HG03521 (cell line): ENCODE data around the gene RSU1.

Source experiments
- ATAC-seq: cut with Tn5 transposase; IDR thresholded peaks from one replicate; pipeline ENCODE4 v1.9.1; 2021; ENCODE audit warnings: mild to moderate bottlenecking, moderate library complexity; ENCODE audit not compliant: unreplicated experiment

RSU1 gene

DNA sequence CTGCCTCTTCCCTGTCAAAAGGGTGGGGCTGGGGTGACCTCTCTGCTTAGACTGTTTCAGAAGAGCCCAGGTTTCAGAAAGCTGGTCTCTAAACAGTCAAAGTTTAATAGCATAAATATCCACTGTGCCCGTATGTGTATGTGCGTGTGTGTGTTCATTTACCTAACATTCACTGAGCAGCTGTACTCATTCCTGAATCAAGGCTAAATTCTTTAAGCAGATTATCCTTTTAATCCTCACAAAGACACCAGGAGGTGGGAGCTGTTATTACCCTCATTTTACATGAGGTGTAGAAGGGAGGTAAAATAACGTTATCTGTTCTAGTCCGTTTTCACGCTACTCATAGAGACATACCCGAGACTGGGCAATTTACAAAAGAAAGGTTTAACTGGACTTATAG, 72.2 kb downstream of the RSU1 start:
- no peak for ATAC-seq

DNA sequence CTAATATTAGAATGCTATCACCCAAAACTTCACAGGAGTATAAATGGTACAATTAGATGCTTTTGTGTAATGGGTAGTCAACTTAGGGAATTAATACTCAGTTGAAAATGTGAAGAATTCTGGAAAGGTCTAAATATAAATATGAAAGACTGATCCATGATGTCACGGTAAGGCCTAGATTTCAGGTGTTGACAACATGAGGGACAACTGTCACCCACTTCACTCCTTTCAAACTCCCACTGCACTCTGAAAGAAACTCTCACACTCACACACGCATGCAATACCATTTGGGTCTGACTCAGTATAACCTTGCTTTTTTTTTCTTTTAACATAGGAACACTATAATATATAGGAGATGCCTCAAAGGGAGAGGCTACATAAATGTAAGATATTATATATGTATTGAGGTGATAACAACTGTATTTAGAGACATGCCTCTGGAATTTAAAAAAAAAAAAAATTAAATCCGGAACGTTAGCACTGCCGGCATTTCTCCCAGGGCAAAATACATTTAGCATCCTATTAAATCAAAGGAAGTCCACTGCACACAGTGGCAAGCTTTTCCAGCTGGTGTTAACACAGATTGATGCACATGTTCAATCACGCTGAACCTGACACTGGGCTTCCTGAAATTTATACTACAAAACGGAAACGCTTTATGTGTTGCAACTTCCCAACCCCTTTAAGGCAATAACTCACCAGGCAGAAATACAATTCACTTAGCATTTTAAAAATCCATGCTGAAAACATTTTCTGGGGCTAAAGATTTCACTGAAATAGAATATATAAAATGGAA, 74.9 kb downstream of the RSU1 start:
- ATAC-seq = no peak

DNA sequence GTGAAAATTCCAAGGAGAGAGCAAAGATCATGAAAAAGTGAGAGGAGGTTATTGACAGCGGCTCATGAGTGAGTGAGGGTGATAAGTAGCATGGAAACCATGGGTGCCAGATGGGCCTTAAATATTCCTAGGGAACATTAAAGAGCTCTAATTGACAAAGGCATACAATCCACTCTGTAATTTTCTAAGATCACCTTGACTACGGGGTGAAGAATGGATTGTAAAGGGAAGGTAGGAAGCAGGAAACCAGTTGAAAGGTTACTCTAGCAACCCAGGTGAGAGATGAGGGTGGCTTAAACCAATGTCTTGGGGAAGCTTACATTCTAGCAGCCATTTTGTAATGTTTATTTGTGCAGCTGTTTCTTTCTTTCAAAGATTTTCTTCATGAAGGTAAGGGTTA, 75.7 kb downstream of the RSU1 start:
- ATAC-seq = no peak

DNA sequence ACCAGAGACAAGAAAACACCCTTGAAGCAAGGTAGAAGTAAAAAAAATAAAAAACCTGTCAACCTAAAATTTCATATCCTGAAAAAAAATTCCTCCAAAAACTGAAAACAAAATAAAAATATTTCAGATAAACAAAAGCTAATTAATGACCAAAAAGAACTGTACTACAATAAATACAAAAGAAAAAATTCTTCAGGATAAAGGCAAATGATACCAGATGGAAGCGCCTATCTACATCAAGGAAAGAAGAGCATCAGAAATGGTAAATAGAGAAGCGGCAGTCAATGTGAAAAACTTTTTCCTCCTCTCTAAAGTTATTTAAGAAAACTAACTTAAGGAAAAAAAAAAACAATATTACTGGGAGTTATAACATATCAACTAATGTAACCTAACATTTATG, 79.8 kb downstream of the RSU1 start:
- ATAC-seq = no peak

DNA sequence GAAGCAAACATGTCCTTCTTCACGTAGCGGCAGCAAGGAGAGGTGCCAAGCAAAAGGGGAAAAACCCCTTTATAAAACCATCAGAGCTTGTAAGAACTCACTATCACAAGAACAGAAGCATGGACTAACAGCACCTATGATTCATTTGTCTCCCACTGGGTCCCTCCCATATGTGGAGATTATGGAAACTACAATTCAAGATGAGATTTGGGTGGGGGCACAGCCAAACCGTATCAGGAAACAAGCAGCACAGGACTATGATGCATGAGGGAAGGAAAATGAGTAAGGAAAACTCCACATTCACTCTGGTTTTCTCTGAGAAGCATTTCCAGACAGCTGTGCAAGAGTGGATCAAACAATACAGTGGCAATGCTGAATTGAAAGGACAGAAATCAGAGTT, 81.6 kb downstream of the RSU1 start:
- no peak for ATAC-seq

DNA sequence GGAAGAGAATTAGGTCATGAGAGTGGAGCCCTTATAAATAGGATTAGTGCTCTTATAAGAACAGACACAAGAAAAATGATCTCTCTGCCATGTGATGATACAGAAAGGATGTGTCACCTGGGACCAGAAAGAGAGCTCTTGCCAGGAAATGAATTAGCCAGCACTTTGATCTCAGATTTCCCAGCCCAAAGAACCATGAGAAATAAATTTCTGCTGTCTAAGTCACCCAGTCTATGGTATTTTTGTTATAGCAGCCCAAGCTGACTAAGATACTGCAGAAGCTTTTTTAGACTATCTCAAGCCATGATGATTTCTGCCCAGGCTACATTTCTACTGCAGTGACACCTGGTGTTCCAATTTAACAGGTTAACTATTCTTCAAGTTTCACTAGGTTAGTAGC, 84.8 kb downstream of the RSU1 start:
- no peak for ATAC-seq

DNA sequence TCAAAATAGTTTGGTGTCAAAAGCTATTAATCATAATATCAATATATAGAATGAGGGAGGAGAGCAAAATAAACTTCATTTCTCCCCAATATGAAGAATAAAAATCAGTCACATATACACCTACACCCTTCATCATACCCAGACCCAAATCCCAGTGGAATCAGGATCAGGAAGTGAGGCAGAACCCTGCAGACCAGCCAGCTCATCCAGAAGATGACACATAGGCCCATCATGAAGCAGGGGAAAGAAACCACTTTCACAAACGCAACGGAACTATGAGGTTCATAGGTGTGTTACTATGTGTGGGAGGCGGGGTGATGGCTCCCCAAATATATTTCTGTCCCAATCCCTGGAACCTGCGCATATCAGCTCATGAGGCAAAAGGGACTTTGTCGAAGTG, 89.0 kb downstream of the RSU1 start:
- no peak for ATAC-seq

DNA sequence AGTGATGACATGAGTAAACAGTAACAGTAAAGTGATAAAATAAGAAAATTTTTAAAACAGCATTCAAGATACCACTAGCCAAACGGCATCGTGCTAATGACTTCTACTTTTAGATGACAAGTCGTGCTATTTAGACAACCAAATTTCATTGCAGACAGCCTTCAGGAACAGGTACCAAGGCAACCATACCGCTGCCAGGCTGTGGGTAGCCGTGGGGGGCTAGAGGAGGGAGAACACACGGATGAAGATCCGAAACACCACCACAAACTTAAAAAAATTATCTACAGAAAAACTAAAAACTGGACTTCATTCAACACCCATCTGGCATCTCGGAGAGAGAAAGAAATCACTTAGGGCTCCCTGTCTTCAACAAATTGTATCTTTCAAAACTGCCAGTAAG, 89.6 kb downstream of the RSU1 start:
- no peak for ATAC-seq

DNA sequence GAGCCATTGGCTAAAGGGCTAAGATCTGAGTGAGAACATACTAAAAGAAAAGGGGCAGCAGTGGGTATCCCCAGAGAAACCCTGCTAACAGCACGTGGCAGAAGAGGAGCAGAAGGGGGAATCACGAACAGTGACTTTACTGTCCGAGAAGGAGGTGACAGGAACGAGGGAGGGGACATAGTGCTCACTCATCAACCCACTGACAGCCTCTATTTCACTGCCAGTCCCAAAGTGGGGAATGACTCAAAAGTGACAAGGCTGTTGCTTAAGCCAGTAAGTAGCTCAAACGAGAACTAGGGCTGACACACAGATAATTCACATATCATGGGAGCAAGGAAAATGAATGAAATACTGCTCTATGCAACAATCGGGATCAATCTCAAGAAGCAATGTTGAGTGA, 92.7 kb downstream of the RSU1 start:
- ATAC-seq = no peak

DNA sequence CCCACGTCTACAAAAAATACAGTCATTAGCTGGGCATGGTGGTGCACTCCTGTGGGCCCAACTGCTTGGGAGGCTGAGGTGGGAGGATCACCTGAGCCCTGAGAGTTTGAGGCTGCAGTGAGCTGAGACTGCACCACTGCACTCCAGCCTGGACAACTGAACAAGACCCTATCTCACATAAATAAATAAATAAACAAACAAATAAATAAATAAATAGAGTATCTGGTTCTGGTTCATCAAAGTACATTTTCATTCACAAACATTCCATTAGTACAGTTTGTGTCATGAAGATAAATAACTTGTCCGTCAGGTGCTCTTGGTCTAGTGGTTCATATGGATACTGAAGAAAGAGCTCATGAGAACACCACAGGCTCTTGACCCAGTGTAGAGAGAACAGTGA, 96.4 kb downstream of the RSU1 start:
- ATAC-seq = no peak

DNA sequence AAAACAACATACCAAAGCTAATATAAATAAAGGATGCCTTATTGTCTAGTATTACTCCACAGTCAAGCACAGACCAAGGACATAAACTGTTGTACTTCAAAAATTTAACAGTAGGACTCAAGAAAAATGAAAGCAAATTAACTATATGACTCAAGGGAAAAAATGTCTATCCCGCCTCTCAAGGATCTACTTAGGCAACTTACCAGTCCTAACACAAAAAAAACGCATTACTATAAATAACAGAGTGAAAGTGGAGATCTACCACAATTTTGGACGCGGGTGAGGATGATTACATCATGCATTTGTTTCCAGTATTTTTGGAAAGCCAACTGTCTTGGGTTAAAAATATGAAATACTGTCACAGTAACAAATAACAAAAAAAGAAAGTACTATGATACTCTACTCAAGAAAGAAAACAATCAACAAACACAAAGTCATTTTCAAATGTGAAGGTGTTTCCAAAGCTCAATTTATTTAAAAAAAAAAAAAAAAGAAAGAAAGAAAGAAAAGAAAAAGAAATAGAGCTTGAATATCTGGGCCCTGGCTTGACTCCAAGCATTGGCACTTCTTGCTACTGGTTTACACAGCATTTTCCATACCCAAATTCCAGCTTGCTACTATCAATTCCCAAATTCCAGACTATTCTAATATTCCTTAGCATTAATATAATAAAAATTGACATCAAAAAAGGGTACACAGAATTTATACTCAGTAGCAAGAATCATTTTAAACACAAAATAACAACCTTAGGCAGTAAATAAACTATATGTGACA, 99.4 kb downstream of the RSU1 start:
- ATAC-seq = no peak

DNA sequence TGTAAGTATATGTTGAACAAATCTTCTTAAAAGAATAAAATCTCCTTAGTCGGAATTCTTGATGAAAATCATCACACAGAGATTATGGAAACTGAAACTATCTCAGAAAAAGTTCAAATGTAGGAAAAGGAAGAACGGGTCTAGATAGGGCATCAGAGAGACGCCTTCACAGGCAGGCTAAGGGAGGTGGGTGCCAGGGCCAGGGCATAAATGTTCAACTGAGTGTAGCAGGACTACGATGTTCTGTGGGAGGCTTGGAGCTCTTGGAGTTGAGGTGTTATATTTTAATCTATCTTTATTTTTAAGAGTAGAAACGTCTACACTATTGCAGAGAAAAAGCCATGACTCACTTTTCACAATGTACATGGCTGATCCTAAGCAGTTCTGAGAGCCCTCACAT, 101.2 kb downstream of the RSU1 start:
- no peak for ATAC-seq

DNA sequence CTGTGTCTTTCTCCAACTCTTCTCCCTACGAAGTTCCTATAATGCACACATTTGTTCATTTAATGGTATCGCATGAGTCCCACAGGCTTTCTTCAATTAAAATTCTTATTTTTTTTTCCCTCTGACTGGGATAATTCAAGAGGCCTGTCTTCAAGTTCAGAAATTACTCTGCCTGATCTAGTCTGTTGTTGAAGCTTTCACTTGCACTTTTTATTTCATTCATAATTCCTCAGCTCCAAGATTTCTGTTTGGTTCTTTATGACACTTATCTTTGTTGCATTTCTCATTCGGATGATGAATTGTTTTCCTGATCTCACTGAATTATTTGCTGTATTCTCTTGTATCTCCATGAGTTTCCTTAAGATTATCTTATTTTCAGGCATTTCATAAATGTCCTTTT, 103.9 kb downstream of the RSU1 start:
- ATAC-seq = no peak

DNA sequence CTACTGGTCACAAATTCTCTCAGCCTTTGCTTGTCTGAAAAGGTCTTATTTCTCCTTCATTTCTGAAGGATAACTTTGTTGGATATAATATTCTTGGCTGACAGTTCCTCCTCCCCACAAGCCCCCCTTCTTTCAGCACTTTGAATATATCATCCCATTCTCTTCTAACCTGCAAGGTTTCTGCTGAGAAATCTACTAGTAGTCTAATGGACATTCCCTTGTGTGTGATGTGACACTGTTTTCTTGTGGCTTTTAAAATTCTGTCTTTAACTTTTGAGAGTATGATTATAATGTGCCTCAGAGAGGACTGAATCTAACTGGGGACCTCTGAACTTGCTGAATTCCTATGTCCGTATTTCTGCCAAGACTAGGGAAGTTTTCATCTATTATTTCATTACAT, 104.3 kb downstream of the RSU1 start:
- no peak for ATAC-seq

DNA sequence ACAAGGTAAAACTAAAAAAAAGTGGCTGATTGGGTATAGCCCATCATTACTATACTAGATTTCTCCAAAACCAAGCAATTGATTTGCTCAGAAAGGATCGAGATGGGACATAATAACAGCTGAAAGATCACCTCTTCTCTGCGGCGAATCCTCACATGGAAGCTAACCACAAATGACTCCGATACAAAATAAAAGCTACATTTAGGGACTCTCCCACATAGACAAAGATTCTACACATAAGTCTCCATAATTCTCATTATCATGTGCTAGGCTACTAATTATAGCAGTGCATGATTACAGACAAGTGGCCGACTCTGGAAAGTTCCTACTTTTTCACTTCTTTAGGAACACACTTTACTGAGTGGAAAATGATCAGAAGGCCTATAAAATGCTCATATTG, 116.9 kb downstream of the RSU1 start:
- no peak for ATAC-seq

DNA sequence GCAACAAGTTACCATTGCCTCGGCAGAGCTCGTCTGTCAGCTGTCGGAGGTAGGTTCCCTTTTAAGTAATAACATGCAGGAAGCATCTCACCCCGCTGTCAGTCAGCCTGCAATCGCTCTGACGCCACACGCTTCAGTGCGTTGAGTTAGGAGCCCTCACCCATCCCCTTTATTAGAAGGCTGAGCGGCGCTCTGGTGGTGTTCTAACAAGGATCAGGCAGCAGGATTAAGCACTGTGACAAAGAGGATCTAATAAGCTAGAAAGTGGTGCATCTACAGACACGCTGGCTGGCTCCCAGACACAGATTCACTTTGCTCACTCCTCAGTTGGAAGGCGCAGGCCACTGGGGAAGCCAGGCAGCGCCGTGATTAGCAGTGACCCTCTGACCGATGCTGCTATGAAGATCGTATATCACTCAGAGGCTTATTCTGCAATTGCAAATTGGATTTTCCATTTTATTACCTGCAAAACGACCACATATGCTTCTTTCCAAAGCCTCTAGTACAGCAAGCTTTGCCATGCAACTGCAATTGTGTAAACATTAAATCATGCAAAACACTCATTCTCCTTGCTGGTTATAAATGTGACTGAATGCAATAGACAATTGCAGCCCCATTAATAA, 117.7 kb downstream of the RSU1 start:
- ATAC-seq = no peak

DNA sequence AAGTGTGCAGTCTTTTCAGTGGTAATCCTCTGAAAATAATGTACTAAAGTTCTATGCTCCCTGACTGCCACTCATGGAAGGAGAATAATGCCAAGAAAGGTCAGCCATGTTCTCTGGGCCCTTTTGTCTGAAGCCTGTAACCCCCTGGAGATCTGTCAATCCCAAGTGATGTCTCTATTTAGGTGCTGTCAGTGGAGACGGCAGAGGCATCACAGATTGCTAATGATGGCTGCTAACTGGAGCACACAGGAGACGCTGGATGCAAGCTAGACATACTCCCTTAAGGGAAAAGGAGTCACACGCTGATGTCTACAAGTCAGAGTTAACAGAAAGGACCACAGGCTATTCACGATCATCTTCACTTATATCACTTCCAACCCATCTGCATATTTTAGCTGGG, 118.8 kb downstream of the RSU1 start:
- no peak for ATAC-seq

DNA sequence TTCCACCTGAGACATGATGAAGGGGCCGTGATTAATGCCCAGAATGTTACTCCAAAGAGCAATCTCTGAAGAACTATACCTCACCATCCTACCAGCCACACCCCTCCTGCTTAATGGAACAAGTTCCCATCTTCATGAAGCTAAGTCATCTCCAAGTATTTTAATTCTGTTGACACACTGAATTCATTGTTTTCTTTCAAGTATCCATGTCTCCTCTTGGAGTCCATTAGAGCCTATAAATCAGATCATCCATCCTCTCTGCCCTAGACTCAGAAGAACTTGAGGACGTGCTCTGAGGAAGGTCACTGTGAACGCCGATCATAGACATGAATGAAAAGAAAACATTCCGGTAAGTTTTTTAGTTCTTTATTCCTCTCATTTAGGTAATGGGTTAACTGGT, 126.8 kb downstream of the RSU1 start:
- no peak for ATAC-seq

DNA sequence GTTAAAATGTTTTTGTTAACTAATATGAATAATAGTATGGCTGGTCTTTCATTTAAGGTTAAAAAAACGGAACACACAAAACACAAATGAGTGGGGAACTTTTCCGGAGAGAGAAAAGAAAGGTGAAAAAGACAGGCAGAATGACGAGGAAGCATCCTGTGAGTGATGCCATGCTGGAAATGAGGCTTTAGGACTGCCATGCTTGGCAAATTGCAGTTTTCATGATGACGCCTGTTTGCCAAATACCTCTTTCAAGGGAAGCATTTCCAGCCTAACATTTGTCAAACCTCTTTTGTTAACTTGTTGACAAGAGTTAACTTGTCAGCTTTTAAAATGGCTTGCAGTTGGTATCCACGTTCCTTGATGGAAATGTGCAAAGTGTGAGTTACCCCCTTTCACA, 127.5 kb downstream of the RSU1 start:
- no peak for ATAC-seq

DNA sequence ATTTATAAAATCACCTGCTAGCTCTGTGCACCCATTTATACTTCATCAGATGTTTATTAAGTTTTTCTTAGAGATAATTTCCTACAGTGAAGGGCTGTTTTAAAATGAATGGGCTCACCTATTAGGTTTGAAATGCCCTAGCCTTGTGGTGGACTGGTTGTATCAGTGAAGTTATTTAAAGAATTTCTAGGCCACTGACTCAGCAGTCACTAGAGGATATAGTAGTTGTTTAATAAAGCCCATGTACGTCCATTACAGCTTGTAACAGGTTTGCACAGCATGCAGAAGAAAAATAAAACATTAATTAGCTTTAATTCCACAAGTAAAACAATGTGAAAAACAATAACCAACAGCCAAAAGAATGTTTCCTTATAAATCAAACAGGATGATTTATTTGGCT, 128.0 kb downstream of the RSU1 start:
- no peak for ATAC-seq

DNA sequence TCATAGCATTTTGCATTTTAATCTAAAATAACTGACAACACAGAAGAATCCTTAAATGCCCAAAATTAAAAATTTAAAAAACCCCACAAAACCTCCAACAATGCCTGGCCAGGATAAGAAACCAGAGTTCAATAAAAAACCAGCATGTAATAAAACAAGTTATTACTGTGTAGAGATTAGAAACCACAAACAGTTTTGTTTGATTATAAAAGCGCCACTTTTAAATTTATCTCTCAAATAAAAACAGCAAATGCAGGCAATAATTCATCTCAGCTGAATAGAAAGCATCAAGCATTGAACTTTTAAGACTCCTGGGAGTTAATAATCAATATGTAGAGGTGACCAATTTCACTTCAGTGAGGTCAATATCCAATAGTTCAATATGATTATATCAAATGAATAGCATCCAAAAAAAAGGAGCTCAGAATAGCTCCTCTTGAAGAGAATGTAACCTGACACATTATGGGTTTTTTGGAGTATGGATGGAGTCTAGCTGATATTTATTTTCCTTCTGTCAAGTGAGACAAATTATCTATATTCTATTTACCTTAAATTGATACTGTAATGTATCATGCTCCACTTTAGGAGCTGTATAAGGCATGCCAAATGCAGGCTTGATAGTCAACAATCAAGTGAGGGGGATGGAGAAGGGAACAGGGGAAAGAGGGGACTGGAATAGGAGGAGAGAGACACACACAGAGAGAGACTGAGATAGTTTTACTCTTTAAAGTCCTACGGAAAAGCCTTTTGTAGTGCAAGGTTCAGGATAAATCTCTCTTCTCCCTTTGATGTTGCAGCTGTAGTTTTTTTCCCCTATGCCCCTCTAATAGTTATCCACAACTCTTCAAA, 130.9 kb downstream of the RSU1 start:
- no peak for ATAC-seq
